ENCODE data around the gene ZRANB3.

The ZRANB3 gene

DNA sequence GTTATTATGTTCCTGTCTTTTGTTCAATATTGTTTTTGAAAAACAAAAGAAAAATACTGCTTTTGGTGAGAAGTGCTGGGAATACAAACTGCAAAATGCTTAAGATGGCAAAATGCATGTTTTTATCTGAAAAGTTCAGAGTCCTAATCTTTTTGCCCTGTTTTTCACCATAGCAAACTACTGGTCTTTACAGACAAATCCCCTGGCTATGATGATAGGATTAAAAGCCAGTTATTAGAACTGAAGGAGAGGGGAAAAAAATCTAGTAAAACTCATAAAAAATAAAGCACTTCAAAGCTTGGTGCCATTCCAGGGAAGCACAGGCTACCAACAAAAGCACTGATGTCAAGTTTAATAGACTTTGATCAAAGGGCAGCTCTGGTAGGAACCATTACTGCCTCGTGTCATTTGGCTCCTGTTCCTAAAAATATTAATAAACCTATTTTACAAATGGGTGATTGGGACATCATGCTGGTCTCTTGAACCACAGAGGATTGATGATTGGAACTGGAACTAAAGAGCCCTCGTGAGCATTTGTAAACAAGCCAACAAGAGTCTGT lies 284.2 kb downstream of the ZRANB3 start:
- Histone ChIP-seq H3K9ac (ENCODE audit: insufficient read length) (no peak overlapping the region), H3K9me3 (ENCODE audit: low read depth, low read length) (no peaks in the 10 kb centered on the region), H3K4me3 (no peak overlapping the region), H3K36me3 (ENCODE audit: insufficient read depth, low read length) (no peaks in the 10 kb centered on the region), H3K27ac (no peak overlapping the region)
- no peak for DNase-seq (ENCODE audit: low read depth, low spot score)
- TF ChIP-seq FOXP2 (optimal IDR thresholded peaks at IDR 0.05; ENCODE audit: control extremely low read depth, extremely low read length, insufficient read depth) (no peak), POLR2AphosphoS5 (IDR thresholded peaks at IDR 0.05; ENCODE audit: borderline replicate concordance, low read depth, low read length) (no peak), EZH2 (IDR thresholded peaks at IDR 0.05) (no peak)

- Histone ChIP-seq H3K27ac (no peak overlapping the region), H3K9me3 (ENCODE audit: low read depth, low read length) (no peaks in the 10 kb centered on the region)
- no peak for DNase-seq (ENCODE audit: low read depth, low spot score)
Observed at GRCh38 chr2:135245071-135245470, 285.9 kb downstream of the ZRANB3 start.

GRCh38 chr2:135238651-135239050 lies 292.4 kb downstream of the ZRANB3 start:
- TF ChIP-seq EZH2 (IDR thresholded peaks at IDR 0.05), result no peak
- TF ChIP-seq FOXP2 (optimal IDR thresholded peaks at IDR 0.05; ENCODE audit: control extremely low read depth, extremely low read length, insufficient read depth), result no peak
- TF ChIP-seq POLR2AphosphoS5 (IDR thresholded peaks at IDR 0.05; ENCODE audit: borderline replicate concordance, low read depth, low read length), result no peak
- no peak for DNase-seq (ENCODE audit: low read depth, low spot score)
- Histone ChIP-seq H3K9me3 (ENCODE audit: low read depth, low read length) (no peaks in the 10 kb centered on the region), H3K27ac (no peak overlapping the region), H3K4me3 (no peak overlapping the region), H3K36me3 (ENCODE audit: insufficient read depth, low read length) (no peaks in the 10 kb centered on the region), H3K9ac (ENCODE audit: insufficient read length) (no peak overlapping the region)

More at GRCh38 chr2:135245071-135245470, 285.9 kb downstream of the ZRANB3 start:
- Histone ChIP-seq H3K36me3 (ENCODE audit: insufficient read depth, low read length) (no peaks in the 10 kb centered on the region), H3K4me3 (no peak overlapping the region), H3K9ac (ENCODE audit: insufficient read length) (no peak overlapping the region)
- TF ChIP-seq EZH2 (IDR thresholded peaks at IDR 0.05), result no peak
- TF ChIP-seq POLR2AphosphoS5 (IDR thresholded peaks at IDR 0.05; ENCODE audit: borderline replicate concordance, low read depth, low read length), result no peak
- TF ChIP-seq FOXP2 (optimal IDR thresholded peaks at IDR 0.05; ENCODE audit: control extremely low read depth, extremely low read length, insufficient read depth), result no peak

- DNase-seq (ENCODE audit: low read depth, low spot score), result no peak
- Histone ChIP-seq H3K4me3 (no peak overlapping the region), H3K27ac (peak overlapping the region; percentile 34; the same call in 1 of the 2 replicates), H3K9me3 (ENCODE audit: low read depth, low read length) (no peaks in the 10 kb centered on the region), H3K9ac (ENCODE audit: insufficient read length) (no peak overlapping the region), H3K36me3 (ENCODE audit: insufficient read depth, low read length) (no peaks in the 10 kb centered on the region)
- no peak for TF ChIP-seq POLR2AphosphoS5 (IDR thresholded peaks at IDR 0.05; ENCODE audit: borderline replicate concordance, low read depth, low read length)
- TF ChIP-seq FOXP2 (optimal IDR thresholded peaks at IDR 0.05; ENCODE audit: control extremely low read depth, extremely low read length, insufficient read depth), result no peak
- no peak for TF ChIP-seq EZH2 (IDR thresholded peaks at IDR 0.05)
Observed at GRCh38 chr2:135230150-135230549, 300.9 kb downstream of the ZRANB3 start.

DNA sequence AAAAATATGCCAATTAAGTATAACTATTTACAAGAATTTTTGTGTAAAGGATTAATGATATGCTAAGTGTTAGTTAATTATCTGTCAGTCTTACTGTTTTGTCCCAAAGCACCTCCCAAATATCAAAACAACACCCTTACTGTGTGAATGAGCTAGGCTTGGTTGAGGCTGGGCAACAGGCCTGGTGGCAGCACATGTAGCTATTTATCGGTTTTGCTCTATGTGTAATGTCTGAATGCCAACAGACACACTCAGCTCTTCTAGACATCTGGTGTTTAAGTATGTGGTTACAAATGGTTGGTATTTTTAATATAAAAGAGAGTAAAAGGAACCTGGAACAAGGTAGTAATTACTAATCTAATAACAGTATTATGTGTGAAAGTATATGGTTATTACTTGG lies 303.6 kb downstream of the ZRANB3 start:
- H3K9ac ChIP-seq (ENCODE audit: insufficient read length), result no peak overlapping the region
- H3K4me3 ChIP-seq, result no peak overlapping the region
- H3K27ac ChIP-seq, result no peak overlapping the region
- TF ChIP-seq EZH2 (IDR thresholded peaks at IDR 0.05) (no peak), FOXP2 (optimal IDR thresholded peaks at IDR 0.05; ENCODE audit: control extremely low read depth, extremely low read length, insufficient read depth) (no peak)
- H3K36me3 ChIP-seq (ENCODE audit: insufficient read depth, low read length), result no peaks in the 10 kb centered on the region
- no peak for DNase-seq (ENCODE audit: low read depth, low spot score)
- H3K9me3 ChIP-seq (ENCODE audit: low read depth, low read length), result no peaks in the 10 kb centered on the region

- TF ChIP-seq EZH2 (IDR thresholded peaks at IDR 0.05) (no peak), POLR2AphosphoS5 (IDR thresholded peaks at IDR 0.05; ENCODE audit: borderline replicate concordance, low read depth, low read length) (no peak), FOXP2 (optimal IDR thresholded peaks at IDR 0.05; ENCODE audit: control extremely low read depth, extremely low read length, insufficient read depth) (no peak)
Observed at GRCh38 chr2:135226961-135227360, 304.1 kb downstream of the ZRANB3 start.

DNA sequence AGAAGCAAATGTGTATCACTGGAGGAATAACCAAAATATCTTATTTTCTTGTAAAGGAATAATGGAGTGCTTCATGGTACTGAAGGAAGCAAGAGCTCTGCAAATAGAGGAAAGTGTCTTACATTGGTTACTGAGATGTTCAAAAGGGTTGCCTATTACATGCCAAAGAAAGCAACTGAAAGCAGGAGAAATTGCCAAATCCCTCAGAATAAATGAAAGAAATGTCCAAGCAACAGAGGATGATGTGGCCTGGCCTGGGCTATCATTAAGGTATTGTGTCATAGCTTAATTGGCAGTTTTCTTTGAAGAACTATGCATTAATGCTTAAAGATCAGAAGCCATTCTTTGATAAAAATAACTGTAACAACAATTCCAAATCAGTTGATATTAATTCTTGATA lies 305.2 kb downstream of the ZRANB3 start:
- H3K9me3 ChIP-seq (ENCODE audit: low read depth, low read length), result no peaks in the 10 kb centered on the region
- no peak overlapping the region for H3K9ac ChIP-seq (ENCODE audit: insufficient read length)
- no peak for DNase-seq (ENCODE audit: low read depth, low spot score)
- H3K4me3 ChIP-seq, result no peak overlapping the region
- no peak overlapping the region for H3K27ac ChIP-seq
- no peaks in the 10 kb centered on the region for H3K36me3 ChIP-seq (ENCODE audit: insufficient read depth, low read length)
- TF ChIP-seq EZH2 (IDR thresholded peaks at IDR 0.05) (no peak), FOXP2 (optimal IDR thresholded peaks at IDR 0.05; ENCODE audit: control extremely low read depth, extremely low read length, insufficient read depth) (no peak), POLR2AphosphoS5 (IDR thresholded peaks at IDR 0.05; ENCODE audit: borderline replicate concordance, low read depth, low read length) (no peak)

More at GRCh38 chr2:135226961-135227360, 304.1 kb downstream of the ZRANB3 start:
- no peak overlapping the region for H3K9ac ChIP-seq (ENCODE audit: insufficient read length)
- no peak for DNase-seq (ENCODE audit: low read depth, low spot score)
- no peak overlapping the region for H3K4me3 ChIP-seq
- no peak overlapping the region for H3K27ac ChIP-seq
- no peaks in the 10 kb centered on the region for H3K9me3 ChIP-seq (ENCODE audit: low read depth, low read length)
- H3K36me3 ChIP-seq (ENCODE audit: insufficient read depth, low read length), result no peaks in the 10 kb centered on the region

- TF ChIP-seq POLR2AphosphoS5 (IDR thresholded peaks at IDR 0.05; ENCODE audit: borderline replicate concordance, low read depth, low read length) (no peak), EZH2 (IDR thresholded peaks at IDR 0.05) (no peak), FOXP2 (optimal IDR thresholded peaks at IDR 0.05; ENCODE audit: control extremely low read depth, extremely low read length, insufficient read depth) (no peak)
- H3K36me3 ChIP-seq (ENCODE audit: insufficient read depth, low read length), result no peaks in the 10 kb centered on the region
Observed at GRCh38 chr2:135219226-135219625, 311.8 kb downstream of the ZRANB3 start.

DNA sequence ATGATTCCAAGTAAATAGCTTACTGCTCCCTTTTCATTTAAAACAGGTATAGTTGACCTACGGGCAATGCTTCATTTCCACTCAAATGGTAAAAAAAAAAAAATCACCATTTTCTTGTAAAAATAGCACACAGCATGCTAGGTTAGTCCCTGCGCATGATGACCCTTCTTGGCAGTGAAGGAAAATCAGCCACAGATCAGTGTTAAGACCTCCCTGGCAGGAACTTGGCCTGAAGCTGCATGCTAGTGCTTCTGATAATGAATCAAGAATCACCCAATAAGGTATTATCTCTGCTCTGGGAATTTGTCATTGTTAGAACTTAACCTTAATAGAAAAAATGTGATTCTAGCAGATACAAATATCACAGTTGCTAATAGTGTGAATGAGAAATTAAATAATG lies 312.6 kb downstream of the ZRANB3 start:
- Histone ChIP-seq H3K4me3 (no peak overlapping the region), H3K27ac (no peak overlapping the region), H3K9me3 (ENCODE audit: low read depth, low read length) (no peaks in the 10 kb centered on the region), H3K9ac (ENCODE audit: insufficient read length) (no peak overlapping the region), H3K36me3 (ENCODE audit: insufficient read depth, low read length) (no peaks in the 10 kb centered on the region)
- no peak for DNase-seq (ENCODE audit: low read depth, low spot score)
- TF ChIP-seq EZH2 (IDR thresholded peaks at IDR 0.05), result no peak
- TF ChIP-seq FOXP2 (optimal IDR thresholded peaks at IDR 0.05; ENCODE audit: control extremely low read depth, extremely low read length, insufficient read depth), result no peak
- TF ChIP-seq POLR2AphosphoS5 (IDR thresholded peaks at IDR 0.05; ENCODE audit: borderline replicate concordance, low read depth, low read length), result no peak

More at GRCh38 chr2:135219226-135219625, 311.8 kb downstream of the ZRANB3 start:
- Histone ChIP-seq H3K9me3 (ENCODE audit: low read depth, low read length) (no peaks in the 10 kb centered on the region), H3K27ac (no peak overlapping the region), H3K9ac (ENCODE audit: insufficient read length) (no peak overlapping the region), H3K4me3 (no peak overlapping the region)
- no peak for DNase-seq (ENCODE audit: low read depth, low spot score)
